Measurements from ENCODE around the gene ITGA2B. TPM values are rescaled to one million over a fixed set of nuclear protein-coding genes. Genes with fewer than 3 reads are reported as not detected.

Gene ITGA2B
- total RNA-seq: 0.22 and 1.7 TPM in 2 replicates

DNA sequence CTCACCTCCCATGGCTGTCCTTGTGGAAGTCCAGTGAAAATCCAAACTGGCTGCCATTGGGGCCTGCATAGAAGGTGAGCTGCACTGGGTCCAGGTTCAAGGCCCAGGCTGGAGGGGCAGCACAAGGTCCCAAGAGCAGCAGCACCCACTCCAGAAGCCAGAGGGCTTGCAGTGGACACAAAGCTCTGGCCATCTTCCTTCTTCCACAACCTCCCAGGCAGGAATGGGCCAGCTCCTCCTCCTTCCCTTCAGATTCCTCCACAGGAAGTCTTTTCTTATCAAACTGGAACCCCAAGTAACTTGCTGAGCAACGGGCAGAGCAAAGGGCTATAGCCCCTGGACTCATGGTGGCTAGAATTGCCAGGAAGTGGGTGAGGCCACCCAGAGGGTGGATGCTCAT lies at the start of gene ITGA2B:
Gene ITGA2B (minus strand): TSS at position 369 of the 400 bp plus-strand sequence. CDS start 176 bp downstream, at position 193.

DNA sequence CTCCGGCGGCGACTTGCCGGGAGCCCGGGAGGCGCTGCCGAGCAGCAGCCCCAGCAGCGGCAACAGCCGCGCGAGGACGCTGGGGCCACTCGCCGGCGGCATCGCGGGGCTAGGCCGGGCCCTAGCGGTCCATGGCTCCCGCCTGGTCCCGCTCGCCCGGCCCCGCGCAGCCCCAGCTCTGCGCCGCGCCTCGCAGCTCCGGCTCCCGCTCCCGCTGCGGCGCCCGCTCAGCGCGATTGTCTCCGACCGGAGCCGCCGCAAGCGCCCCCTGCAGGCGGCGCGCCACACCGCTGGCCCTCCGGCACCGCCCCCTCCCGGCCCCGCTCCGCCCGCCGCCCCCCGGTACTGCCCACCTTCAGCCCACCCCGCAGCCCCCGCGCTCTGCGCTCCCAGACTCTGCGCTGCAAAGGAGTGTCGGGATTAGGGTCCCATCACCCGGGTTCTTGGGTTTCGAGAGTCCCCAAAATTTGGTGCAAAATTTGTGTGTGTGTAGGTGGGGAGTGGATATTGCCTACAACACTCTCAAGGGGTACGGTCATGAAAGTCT lies 25.8 kb downstream of the ITGA2B start, which contains the start of gene FAM171A2:
Gene FAM171A2 (minus strand): TSS at position 241 of the 547 bp plus-strand sequence. CDS start 139 bp downstream, at position 102.

DNA sequence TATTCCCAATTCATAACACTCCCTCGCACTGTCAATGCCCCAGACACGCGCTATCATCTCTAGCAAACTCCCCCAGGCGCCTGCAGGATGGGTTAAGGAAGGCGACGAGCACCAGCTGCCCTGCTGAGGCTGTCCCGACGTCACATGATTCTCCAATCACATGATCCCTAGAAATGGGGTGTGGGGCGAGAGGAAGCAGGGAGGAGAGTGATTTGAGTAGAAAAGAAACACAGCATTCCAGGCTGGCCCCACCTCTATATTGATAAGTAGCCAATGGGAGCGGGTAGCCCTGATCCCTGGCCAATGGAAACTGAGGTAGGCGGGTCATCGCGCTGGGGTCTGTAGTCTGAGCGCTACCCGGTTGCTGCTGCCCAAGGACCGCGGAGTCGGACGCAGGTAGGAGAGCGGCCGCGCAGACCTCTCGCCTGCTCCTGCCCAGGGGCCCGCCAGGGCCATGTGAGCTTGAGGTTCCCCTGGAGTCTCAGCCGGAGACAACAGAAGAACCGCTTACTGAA lies 44.5 kb downstream of the ITGA2B start, which contains the start of gene GRN:
Gene GRN (plus strand): TSS at position 364 of the 515 bp plus-strand sequence. CDS start 3,863 bp downstream, outside the sequence.

DNA sequence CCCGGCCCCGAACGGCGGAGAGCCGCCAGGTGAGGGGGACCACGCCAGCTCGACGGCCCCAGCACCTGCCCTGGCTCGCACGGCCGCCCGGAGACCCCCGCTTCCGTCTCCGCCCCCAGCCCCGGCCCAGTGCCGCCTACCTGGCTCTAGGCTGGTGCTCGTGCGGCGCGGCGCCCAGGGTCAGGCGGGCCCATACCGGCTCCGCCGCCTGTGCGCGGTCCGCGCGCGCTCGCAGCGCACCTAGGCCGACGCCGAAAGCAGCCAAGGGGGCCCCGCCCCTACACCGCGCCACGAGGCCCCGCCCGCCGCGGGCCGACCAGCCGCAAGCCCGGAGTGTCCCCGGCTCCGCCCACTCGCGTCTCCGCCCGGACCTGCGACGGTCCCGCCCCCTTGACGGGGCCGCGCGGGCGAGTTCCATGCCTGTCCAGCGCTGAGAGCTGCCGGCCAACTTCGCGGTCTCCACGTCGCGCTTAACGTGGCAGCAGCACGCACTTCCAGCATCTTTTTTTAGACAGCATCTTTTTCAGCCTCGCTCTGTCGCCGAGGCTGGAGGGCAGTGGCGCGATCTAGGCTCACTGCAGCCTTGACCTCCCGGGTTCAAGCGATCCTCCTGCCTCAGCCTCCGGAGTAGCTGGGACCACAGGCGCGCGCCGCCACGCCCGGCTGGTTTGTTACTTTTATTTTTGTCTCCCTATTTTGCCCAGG lies 64.7 kb downstream of the ITGA2B start, which contains the start of gene SLC25A39:
Gene SLC25A39 (minus strand): TSS at position 253 of the 705 bp plus-strand sequence. CDS start 1,261 bp downstream, outside the sequence.

Other genes with a start within 250 kb of the ITGA2B start
- 1.00 and 5.1 TPM in 2 replicates for gene HROB, start 247.7 kb downstream of the ITGA2B start, total RNA-seq
- under 0.01 and 0.25 TPM in 2 replicates for gene ASB16, start 218.9 kb downstream of the ITGA2B start, total RNA-seq
- 24.5 and 28.1 TPM in 2 replicates for gene TMUB2, start 202.7 kb downstream of the ITGA2B start, total RNA-seq
- 40.2 and 46.3 TPM in 2 replicates for gene ATXN7L3, start 189.8 kb downstream of the ITGA2B start, total RNA-seq
- gene UBTF, start 170.0 kb downstream of the ITGA2B start, total RNA-seq: 42.6 and 43.5 TPM in 2 replicates
- gene SLC4A1, start 121.5 kb downstream of the ITGA2B start, total RNA-seq: not detected in 2 replicates
- not detected in 2 replicates for gene RUNDC3A, start 81.0 kb downstream of the ITGA2B start, total RNA-seq
- 71.4 and 72.8 TPM in 2 replicates for gene SLC25A39, start 64.8 kb downstream of the ITGA2B start, total RNA-seq
- gene GRN, start 44.3 kb downstream of the ITGA2B start, total RNA-seq: 124 and 289 TPM in 2 replicates
- 1.8 and 4.0 TPM in 2 replicates for gene FAM171A2, start 25.8 kb downstream of the ITGA2B start, total RNA-seq
- 22.6 and 24.2 TPM in 2 replicates for gene GPATCH8, start 113.8 kb upstream of the ITGA2B start, total RNA-seq
- 11.2 and 31.4 TPM in 2 replicates for gene FZD2, start 167.8 kb upstream of the ITGA2B start, total RNA-seq

Data from uterine smooth muscle cell (primary cell).